SIG-M5 (cell line): ENCODE measurements around the gene SCAMP1.

ENCODE experiments used
- DNase-seq: peaks from one replicate; lab custom pipeline; 2025; lab: John Stamatoyannopoulos, UW

Gene SCAMP1

DNA sequence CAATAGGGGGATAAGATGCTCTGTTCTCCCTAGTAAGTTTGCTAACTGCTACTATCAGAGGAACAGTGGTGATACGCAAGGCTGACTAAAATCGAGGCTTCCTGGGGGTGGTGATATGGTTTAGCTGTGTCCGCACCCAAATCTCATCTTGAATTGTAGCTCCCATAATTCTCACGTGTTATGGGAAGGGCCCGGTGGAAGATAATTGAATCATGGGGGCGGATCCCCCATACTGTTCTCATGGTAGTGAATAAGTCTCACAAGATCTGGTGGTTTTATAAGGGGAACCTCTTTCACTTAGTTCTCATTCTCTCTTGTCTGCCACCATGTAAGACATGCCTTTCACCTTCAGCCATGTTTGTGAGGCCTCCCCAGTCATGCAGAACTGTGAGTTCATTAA is 153.0 kb downstream of the SCAMP1 start:
- no peak for DNase-seq

DNA sequence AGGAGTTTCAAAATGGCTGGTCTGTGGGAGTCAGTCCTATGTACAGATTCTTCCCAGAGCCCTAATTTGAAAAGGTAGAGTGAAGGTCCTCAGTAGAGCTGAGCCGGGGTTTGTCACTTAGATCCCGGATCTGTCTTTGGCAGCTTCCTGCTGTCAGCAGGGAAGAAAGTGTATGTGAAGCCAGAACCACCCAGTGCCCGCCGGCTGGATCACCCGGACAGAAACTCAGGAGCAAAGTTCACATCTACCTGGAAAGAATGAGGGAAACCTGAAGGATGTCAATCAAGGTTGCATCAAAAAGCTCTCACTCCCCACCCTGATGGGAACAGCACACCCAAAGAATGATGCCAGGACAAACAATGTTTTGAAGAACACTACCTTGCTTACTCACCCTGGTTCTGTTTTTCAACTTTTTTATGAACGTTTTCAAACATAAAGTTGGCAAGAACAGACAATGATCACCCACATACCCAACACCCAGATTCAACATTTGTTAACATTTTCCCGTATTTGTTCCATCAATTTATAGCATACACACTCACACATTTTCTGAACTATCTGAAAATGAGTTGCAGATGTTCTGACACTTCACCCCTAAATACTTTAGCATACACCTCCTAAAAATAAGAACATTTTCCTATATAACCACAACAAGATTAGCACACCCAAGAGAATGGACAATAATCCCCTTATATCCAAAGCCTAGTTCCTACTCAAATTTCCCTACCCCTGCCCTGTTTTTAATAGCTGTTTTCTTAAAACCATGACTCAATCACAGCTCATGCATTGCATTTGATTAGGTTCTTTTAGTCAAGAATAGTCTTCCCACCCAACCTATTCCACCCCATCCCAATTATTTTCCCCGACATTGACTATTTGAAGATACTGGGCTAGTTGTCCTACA is 154.3 kb downstream of the SCAMP1 start:
- DNase-seq, result no peak

DNA sequence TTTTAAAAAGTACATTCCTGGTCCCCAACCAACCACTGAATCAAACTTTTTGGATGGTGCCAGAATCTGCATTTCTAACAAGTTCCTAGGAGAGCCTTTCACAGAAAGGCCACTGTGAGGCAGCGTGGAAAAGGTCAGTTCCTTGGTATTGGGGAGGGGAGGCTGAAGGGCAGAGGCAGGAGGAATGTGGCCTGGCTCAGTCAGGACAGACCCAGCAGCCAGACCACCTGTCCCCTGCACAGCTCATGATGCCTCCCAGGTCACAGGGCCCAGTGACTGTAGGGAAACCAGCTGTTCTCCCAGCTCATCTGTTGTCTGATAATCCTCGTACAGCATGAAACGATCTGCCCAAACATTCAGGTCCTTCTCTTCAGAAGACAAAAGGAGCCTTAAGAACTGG is 155.3 kb downstream of the SCAMP1 start:
- DNase-seq, result no peak

DNA sequence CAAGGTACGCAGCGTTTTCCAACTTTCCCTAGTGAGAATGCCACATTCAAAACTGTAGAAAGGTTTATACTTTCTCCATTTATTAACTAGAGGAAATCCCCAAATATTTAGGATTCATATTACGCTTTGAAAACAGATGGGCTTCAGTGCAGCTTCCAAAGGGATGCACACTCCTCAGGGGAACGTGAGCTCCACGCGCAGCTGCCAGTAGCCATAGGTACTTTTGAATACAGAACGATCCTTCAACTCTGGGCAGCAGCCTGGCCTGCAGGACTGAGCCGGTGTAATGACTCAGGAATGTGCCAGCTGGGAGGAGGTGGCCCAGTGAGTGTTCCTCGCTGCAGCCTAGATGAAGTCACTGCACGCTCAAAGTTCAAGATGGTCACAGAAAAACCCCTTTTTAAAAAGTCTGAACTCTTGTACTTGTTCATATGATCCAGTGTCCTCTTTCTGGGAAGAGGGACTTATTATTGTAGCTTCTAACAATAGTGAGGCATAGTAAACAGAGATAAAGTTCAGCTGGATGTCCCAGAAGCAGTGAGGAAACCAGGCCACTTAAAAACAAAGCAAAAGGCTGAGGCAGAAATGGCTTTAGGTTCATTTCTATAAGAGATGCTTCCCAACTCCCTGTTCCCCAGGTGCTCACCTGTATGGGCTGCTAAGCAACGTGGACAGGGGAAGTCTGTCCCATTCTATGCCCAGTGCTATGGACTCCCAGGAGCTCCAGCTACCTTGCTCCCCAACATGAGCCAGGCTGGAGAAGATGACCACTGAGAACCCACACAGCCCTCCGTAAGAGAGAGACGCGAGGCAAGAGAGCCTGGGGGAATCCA is 158.2 kb downstream of the SCAMP1 start:
- no peak for DNase-seq

DNA sequence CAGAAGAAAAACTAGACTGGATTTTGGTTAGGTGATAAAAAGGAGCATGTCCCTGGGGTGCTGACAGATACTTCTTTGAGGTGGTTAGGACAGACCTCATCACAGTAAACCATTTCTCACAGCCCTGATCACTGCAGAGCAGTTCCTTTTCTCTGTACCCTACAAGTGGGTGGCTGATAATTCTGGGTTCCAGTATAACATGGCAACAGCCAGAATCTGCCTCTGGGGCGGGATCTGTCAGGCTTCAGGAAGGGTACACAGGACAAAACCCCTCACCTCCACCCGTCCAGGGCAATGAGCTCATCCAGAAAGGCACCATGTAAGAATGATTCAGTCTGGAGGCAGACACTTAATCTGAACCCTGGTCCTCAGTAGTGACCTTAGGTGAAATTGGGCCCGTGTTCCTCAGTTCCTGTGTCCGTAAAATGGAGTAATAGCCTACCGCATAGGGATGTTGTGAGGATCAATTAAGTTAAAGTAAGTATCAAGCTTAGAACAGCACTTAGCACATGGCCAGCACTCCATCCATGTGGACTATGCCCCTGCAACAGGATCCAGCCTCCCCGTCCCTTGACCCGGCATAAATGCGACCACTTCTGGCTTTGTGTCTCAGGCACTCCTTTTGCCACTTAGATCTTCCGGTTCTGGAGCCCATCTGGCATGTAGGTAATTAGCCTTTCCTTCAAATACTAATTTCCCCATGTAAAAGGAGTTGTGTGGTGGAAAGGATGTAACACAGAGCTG is 159.0 kb downstream of the SCAMP1 start:
- no peak for DNase-seq

DNA sequence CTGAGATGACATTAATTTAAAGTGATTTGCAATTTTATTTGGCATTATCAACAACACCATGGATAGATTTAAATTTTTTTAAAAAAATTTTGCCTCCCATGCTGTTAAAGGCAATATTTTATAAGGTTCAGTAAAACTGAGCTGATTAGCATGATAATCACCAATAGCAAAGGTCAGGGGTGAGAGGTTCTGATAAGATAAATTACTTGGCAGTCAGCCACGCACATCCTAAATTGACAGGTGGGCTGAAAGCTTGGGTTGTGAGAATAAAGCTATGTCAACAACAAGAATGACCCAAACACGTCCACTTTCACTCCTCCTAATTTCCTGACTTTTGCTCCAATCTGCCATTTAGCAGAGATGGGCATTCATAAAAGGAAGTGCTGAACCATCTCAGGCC is 161.0 kb downstream of the SCAMP1 start:
- no peak for DNase-seq

DNA sequence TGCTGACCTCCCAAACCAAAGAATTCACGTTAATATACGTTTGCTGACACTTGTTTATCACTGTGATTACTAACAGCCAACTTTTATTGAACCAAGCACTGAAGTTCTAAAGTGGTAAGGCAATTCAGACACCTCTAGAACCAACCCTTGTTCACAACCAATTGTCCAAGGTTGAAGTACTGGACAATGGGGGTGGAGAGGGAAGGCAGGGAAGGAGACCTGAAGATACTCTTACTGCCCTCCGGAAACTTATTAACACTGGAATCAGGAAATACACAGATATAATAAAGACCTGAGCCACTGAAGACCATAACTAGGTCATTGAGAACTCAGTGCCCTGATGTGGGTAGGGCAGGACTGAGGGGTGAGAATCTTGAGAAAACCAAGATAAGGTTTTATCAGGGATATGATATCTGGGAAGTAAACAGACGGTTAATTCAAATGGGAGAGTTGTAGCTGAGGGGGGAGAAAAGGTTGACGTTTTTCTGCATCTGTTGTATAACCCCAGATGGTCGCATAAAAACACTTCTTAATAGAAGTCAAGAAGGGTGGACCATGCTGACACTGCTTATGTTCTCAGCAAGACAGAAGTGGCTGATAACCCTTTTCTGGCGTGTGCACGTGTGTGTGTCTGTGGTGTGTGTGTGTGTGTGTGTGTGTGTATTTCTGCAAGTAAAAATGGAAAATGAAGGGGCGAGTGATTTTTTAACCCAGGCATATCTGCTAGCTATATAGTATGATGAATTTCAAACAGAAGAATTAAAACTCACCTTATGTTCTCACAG is 162.3 kb downstream of the SCAMP1 start:
- DNase-seq, result no peak

DNA sequence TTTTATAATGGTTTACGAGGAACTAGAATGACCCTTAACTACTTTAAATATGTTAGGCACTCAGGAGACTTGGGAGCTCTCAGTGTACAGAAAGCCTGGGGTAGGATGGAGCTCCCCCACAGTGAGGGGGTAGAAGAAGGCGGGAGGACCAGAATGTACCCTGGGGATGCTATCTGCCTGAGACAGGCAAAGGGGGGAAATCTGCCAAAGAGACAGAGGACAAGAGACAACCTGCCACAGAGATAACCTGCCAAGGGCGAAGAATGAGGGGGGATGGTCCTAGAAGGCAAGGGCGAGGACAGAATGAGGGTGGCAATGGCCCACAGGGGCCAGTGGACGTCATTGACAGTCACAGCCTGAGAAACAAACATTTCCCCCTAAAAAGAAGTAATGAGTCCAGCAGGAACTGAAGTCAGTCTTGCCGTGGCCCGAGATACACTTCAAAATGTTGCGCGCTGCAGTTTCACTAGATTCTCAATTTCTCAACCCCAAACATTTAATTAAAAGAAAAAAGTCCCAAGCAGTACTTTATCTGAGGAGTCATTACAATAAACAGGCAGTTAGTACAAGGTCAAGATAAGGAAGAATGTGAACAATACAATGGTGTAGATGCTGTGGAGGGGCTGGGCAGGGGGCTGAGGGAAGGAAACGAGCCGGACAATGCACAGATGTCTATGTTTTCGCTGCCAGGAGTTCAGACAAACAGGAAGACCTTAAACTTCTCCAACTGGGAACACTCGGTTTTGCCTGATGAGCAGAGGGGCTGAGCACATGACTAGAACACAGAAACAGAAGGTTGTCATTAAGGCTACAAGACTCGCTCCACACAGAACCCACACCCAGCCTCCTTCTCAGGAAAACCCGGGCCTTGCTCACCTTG is 163.1 kb downstream of the SCAMP1 start:
- DNase-seq, result no peak

DNA sequence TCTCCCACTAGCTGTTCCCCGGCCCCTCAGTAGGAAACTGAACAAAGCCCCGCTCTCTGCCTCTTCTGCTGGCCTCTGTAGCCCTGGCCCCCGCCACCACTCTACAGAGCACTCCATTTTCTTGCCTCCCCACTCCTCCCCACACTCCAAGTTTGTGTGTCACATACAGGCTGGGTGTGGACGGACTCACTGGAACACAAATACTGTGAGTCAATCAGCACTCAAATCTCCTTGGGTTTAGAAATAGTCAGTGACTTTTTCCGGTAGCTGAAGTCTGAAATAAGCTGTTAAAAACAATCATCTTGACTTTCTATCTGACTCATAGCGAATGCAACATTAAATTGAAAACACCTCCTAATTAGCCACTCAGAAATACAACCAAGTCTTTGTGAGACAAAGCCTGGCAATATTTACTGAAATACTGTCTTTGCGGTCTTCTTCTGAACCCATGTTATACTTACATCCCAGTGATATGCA is 165.7 kb downstream of the SCAMP1 start:
- DNase-seq, result no peak

DNA sequence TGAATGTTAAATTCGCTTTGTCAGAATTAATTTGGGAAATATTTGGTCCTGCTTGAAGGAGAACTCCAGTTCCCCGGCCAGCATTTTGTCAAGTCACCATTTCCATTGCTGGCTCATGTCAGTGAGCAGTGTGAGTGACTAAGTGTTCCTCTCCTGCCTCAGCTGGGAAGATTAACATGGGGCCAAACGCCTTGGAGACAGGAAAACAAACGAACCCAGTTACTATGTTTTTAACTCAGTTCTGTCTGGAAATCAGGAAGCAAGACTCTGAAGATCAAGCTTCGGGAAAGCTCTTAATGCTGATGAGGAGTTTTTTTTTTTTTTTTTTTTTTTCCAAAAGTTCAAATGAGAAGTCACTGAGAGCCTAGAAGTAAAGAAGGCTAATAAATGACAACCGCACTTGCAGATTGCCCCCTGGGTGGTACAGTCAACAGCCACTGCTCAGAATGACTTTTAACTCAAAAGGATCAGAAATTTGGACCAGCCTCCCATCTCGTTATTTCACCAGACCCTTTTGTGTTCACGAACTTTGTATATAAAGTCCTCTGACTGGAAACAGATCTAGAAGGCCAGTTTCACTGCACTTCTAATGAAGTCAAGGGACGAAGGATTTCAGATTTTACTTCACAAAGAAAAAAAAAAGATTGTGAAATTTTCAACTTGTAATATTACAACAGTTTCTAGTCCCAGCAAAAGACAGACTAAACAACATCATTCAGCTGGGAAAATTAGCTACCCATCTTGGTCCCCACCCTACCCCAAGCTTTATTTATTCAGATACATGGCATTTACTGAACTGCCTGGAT is 166.8 kb downstream of the SCAMP1 start:
- no peak for DNase-seq

DNA sequence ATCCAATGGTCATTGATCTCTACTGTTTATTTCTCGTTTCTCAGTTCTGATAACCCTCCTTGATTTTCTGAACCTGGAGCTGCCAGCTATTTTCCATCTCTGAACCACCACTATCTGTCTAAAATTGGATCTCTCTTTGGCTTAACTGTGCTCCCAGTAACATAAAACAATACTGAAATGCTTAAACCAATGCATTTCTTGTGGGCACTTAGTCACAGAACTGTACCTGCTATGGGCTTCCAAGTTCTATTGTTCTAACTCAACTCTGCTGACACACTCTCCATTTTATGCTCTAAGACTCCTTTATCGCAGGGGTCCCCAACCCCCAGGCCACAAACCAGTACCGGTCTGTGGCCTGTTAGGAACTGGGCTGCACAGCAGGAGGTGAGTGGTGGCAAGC is 167.5 kb downstream of the SCAMP1 start:
- no peak for DNase-seq
